K562 (cell line): ENCODE results near the gene IGLON5. TPM values are rescaled to one million over a fixed set of nuclear protein-coding genes. Genes with fewer than 3 reads are reported as not detected.

ENCODE experiments used
- HBP1 ChIP-seq: fragments of 450-650 bp; formaldehyde crosslinking; IDR thresholded peaks from 2 replicates; pipeline ENCODE4 v1.4.0; 2022; ENCODE audit warnings: missing genetic modification characterization
- HCFC1 ChIP-seq: IDR thresholded peaks from 2 replicates; pipeline ENCODE4 v1.6.1; 2012; ENCODE audit warnings: low read depth, low read length, improper control_type of control experiment
- HMG20B ChIP-seq: fragments of 250-450 bp; sonication (Bioruptor Pico); IDR thresholded peaks from 2 replicates; pipeline ENCODE4 v1.5.0; 2021; ENCODE audit warnings: mild to moderate bottlenecking
- MAFK ChIP-seq: IDR thresholded peaks from 2 replicates; pipeline ENCODE4 v1.6.1; 2011; ENCODE audit warnings: low read length, improper control_type of control experiment
- MITF ChIP-seq: IDR thresholded peaks from 2 replicates; pipeline ENCODE4 v1.6.1; 2014; ENCODE audit warnings: antibody characterized with exemption
- NR2F6 ChIP-seq: fragments of 450-650 bp; formaldehyde crosslinking; IDR thresholded peaks from 2 replicates; pipeline ENCODE4 v1.4.0; 2020; ENCODE audit warnings: mild to moderate bottlenecking
- PBX2 ChIP-seq, 2 experiments: IDR thresholded peaks in 1 of 2; conservative IDR thresholded peaks in 1 of 2; 2 replicates each; pipeline ENCODE4 v1.6.1; 2016; ENCODE audit warnings: low read depth in 2 of 2, mild to moderate bottlenecking in 1 of 2, missing compliant biosample characterization in 1 of 2, missing genetic modification characterization in 1 of 2, moderate library complexity in 1 of 2
- POLR2B ChIP-seq: fragments of 450-650 bp; IDR thresholded peaks from 2 replicates; pipeline ENCODE4 v1.6.1; 2018; ENCODE audit warnings: low read depth; ENCODE audit not compliant: partially characterized antibody
- PRMT5 ChIP-seq: sonication (generic); formaldehyde crosslinking; IDR thresholded peaks from 2 replicates; pipeline ENCODE4 v1.5.0; 2020; ENCODE audit warnings: missing genetic modification reagents
- RBM15 ChIP-seq: fragments of 200-400 bp; formaldehyde crosslinking; IDR thresholded peaks from 2 replicates; pipeline ENCODE4 v1.6.1; 2018; ENCODE audit warnings: mild to moderate bottlenecking, low read length, moderate library complexity; ENCODE audit not compliant: insufficient read depth
- RCOR1 ChIP-seq, 2 experiments: IDR thresholded peaks; 2 replicates each; pipeline ENCODE4 v1.6.1; 2012; ENCODE audit warnings: low read depth in 2 of 2, low read length in 2 of 2, borderline replicate concordance in 1 of 2, improper control_type of control experiment in 1 of 2
- RERE ChIP-seq: sonication (generic); formaldehyde crosslinking; IDR thresholded peaks from 2 replicates; pipeline ENCODE4 v1.8.0; 2023; ENCODE audit warnings: missing genetic modification reagents, mild to moderate bottlenecking, borderline replicate concordance
- TCF7L2 ChIP-seq: fragments of 150-350 bp; IDR thresholded peaks from 2 replicates; pipeline ENCODE4 v1.6.1; 2016; ENCODE audit warnings: low read depth, mild to moderate bottlenecking, low read length, moderate library complexity
- ZBTB2 ChIP-seq: fragments of 450-650 bp; IDR thresholded peaks from 2 replicates; pipeline ENCODE4 v1.6.1; 2016; ENCODE audit warnings: antibody characterized with exemption
- ZNF695 ChIP-seq: fragments of 450-650 bp; formaldehyde crosslinking; IDR thresholded peaks from 2 replicates; pipeline ENCODE4 v1.4.0; 2020; ENCODE audit warnings: mild to moderate bottlenecking, moderate library complexity
- ZNF76 ChIP-seq: fragments of 250-450 bp; sonication (Bioruptor Pico); IDR thresholded peaks from 2 replicates; pipeline ENCODE4 v1.4.0; 2020; ENCODE audit warnings: mild to moderate bottlenecking, moderate library complexity, borderline replicate concordance
- polyA plus RNA-seq, 8 experiments: library from polyadenylated mRNA; depleted of rRNA in 4 of 8; stranded (reverse) in 5 of 8; unstranded in 3 of 8; fragments of >200 nt; fragmentation: Nextera tagmentation in 2 of 8; fragmentation: Illumina TruSeq in 1 of 8; extraction: Ambion mirVana in 2 of 8; extraction: Trizol in 1 of 8; gene quantifications; 2 replicates each; pipeline versions ENCODE4 v1.2.1 to v1.2.3, GENCODE V29; 2011 to 2014; ENCODE audit warnings: inconsistent platforms in 1 of 8, missing spikeins in 1 of 8
- total RNA-seq, 7 experiments: library from RNA; depleted of rRNA in 6 of 7; stranded (reverse); fragments of >200 nt in 6 of 7; fragmentation: Illumina TruSeq in 2 of 7; extraction: Trizol in 2 of 7; gene quantifications; 2 replicates each; pipeline versions ENCODE4 v1.2.1 to v1.2.3, GENCODE V29; 2011 to 2021; ENCODE audit warnings: low replicate concordance in 1 of 7

Gene IGLON5
- total and polyA plus RNA-seq, 9 of the 15 experiments (the other 6 are each of a cell fraction or from before 2014, with no cell fraction given), result 0.03 to 0.22 (median 0.14) TPM; not detected in 2

- no peak for TF ChIP-seq RERE (CRISPR knock-in tag)
- no peak for TF ChIP-seq PRMT5
- no peak for TF ChIP-seq HCFC1
- TF ChIP-seq ZNF695 (CRISPR knock-in tag), result no peak
- no peak for TF ChIP-seq TCF7L2
- no peak for TF ChIP-seq PBX2 (CRISPR knock-in tag; IDR thresholded peaks at IDR 0.05; ENCODE audit: low read depth)
- no peak for TF ChIP-seq PBX2 (tag; conservative IDR thresholded peaks at IDR 0.05; ENCODE audit: low read depth)
- peak; percentile 76 for TF ChIP-seq ZBTB2
- TF ChIP-seq RBM15, result no peak
- no peak for TF ChIP-seq HMG20B (CRISPR knock-in tag)
- peak; percentile 91 for TF ChIP-seq HBP1 (CRISPR knock-in tag)
- 0 out of 2 replicates have a peak, but pooled peaks have one; percentile 62 for TF ChIP-seq ZNF76
- no peak for TF ChIP-seq POLR2B
- TF ChIP-seq MAFK, result no peak
- no peak for TF ChIP-seq NR2F6
- TF ChIP-seq MITF, result no peak
- no peak for TF ChIP-seq RCOR1 (IDR thresholded peaks at IDR 0.05; ENCODE audit: borderline replicate concordance in 1 of 2, low read depth in 2 of 2, low read length in 2 of 2)
Measured at GRCh38 chr19:51339313-51339686, 27.9 kb downstream of the IGLON5 start (continued).
